SU-DHL-6 (cell line): ENCODE results near the gene KCTD11.

Experiments used
- H2AFZ ChIP-seq: fragments of 200-600 bp; sonication (generic); 2 replicates; pipeline ENCODE4 v1.6.1; 2014; ENCODE audit warnings: low read depth, mild to moderate bottlenecking, moderate library complexity, mixed read lengths, antibody characterized with exemption, low read length; ENCODE audit not compliant: severe bottlenecking
- H3F3A ChIP-seq: fragments of 200-600 bp; shearing (Covaris generic); 2 replicates; pipeline ENCODE4 v1.6.0; 2016; ENCODE audit warnings: antibody characterized with exemption, mild to moderate bottlenecking; ENCODE audit not compliant: insufficient read depth
- H3K27ac ChIP-seq: fragments of 200-600 bp; sonication (generic); 2 replicates; pipeline ENCODE4 v1.5.1; 2016; ENCODE audit warnings: low read depth, mild to moderate bottlenecking, low read length, moderate library complexity, mixed read lengths
- H3K27me3 ChIP-seq: fragments of 200-600 bp; sonication (generic), shearing (Covaris generic); 2 replicates; pipeline ENCODE4 v1.6.0; 2014; ENCODE audit warnings: mild to moderate bottlenecking, low read length
- H3K36me3 ChIP-seq: fragments of 200-600 bp; sonication (generic); 2 replicates; pipeline ENCODE4 v1.6.1; 2014; ENCODE audit warnings: mild to moderate bottlenecking, low read length, mixed read lengths
- H3K4me2 ChIP-seq: fragments of 300-600, 200-600 bp; shearing (Covaris generic), sonication (generic); 2 replicates; pipeline ENCODE4 v1.6.0; 2014; ENCODE audit warnings: low read length, low read depth, mild to moderate bottlenecking; ENCODE audit not compliant: poor library complexity, severe bottlenecking
- H3K4me3 ChIP-seq: fragments of 200-600 bp; sonication (generic); 2 replicates; pipeline ENCODE4 v1.5.1; 2014; ENCODE audit warnings: antibody characterized with exemption, low read length, mild to moderate bottlenecking, mixed read lengths; ENCODE audit not compliant: insufficient read depth, poor library complexity, severe bottlenecking
- H3K79me2 ChIP-seq: fragments of 200-600 bp; sonication (generic); 2 replicates; pipeline ENCODE4 v1.6.1; 2014; ENCODE audit warnings: mild to moderate bottlenecking, low read length, moderate library complexity; ENCODE audit not compliant: insufficient read depth
- H3K9ac ChIP-seq: fragments of 200-600 bp; sonication (generic); 2 replicates; pipeline ENCODE4 v1.7.0; 2014; ENCODE audit warnings: mild to moderate bottlenecking, low read length
- H3K9me2 ChIP-seq: fragments of 200-600 bp; sonication (generic); replicated peaks from 2 replicates; pipeline ENCODE4 v1.6.1; 2014; ENCODE audit warnings: low read length; ENCODE audit not compliant: insufficient read depth
- H3K9me3 ChIP-seq: fragments of 200-600 bp; sonication (generic); 2 replicates; pipeline ENCODE4 v1.6.1; 2014; ENCODE audit warnings: low read length, mixed read lengths; ENCODE audit not compliant: insufficient read depth
- H4K20me1 ChIP-seq: fragments of 200-600 bp; sonication (generic); 2 replicates; pipeline ENCODE4 v1.6.1; 2014; ENCODE audit warnings: low read depth, mild to moderate bottlenecking, antibody characterized with exemption, low read length, moderate library complexity, mixed read lengths
- EZH2phosphoT487 ChIP-seq: fragments of 200-600 bp; sonication (generic), shearing (Covaris generic); conservative IDR thresholded peaks from 2 replicates; pipeline ENCODE4 v1.6.1; 2018; ENCODE audit warnings: mild to moderate bottlenecking, antibody characterized with exemption, low read length, moderate library complexity, mixed read lengths
- TF ChIP-seq, protein P1 (sequence below): fragments of 200-600 bp; sonication (generic); IDR thresholded peaks from one replicate; pipeline ENCODE4 v1.5.1; 2017; ENCODE audit warnings: antibody characterized with exemption, mild to moderate bottlenecking, low read length, moderate library complexity; ENCODE audit not compliant: insufficient read depth, poor library complexity, severe bottlenecking

KCTD11 gene

GRCh38 chr17:7355053-7355452, 3.1 kb downstream of the KCTD11 start, which contains the start of gene TMEM95:
Gene TMEM95, plus strand, starts transcription at chr17:7355156. Its CDS starts 49 bp downstream, at chr17:7355205.
- H3K27me3 ChIP-seq = no peaks in the 10 kb centered on the region
- H2AFZ ChIP-seq = no peak within 1 kb of the TSS
- TF ChIP-seq, protein P1, sequence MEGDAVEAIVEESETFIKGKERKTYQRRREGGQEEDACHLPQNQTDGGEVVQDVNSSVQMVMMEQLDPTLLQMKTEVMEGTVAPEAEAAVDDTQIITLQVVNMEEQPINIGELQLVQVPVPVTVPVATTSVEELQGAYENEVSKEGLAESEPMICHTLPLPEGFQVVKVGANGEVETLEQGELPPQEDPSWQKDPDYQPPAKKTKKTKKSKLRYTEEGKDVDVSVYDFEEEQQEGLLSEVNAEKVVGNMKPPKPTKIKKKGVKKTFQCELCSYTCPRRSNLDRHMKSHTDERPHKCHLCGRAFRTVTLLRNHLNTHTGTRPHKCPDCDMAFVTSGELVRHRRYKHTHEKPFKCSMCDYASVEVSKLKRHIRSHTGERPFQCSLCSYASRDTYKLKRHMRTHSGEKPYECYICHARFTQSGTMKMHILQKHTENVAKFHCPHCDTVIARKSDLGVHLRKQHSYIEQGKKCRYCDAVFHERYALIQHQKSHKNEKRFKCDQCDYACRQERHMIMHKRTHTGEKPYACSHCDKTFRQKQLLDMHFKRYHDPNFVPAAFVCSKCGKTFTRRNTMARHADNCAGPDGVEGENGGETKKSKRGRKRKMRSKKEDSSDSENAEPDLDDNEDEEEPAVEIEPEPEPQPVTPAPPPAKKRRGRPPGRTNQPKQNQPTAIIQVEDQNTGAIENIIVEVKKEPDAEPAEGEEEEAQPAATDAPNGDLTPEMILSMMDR = no peak
- TF ChIP-seq EZH2phosphoT487 = no peak
- H4K20me1 ChIP-seq = no peaks in the 10 kb centered on the region
- no peak within 1 kb of the TSS for H3K9ac ChIP-seq
- H3F3A ChIP-seq = peaks cover 7% of the 10 kb centered on the region; the same call in 1 of the 2 replicates
- no peaks in the 10 kb centered on the region for H3K36me3 ChIP-seq
- no peaks in the 10 kb centered on the region for H3K9me3 ChIP-seq
- H3K27ac ChIP-seq = no peak within 1 kb of the TSS
- H3K79me2 ChIP-seq = no peaks in the 10 kb centered on the region
- no peak within 1 kb of the TSS for H3K4me2 ChIP-seq
- H3K9me2 ChIP-seq = no peaks in the 10 kb centered on the region
- H3K4me3 ChIP-seq = no peak within 1 kb of the TSS

- Histone ChIP-seq H3K27ac (no peak overlapping the region), H3K4me2 (no peak overlapping the region)
Measured at GRCh38 chr17:7355573-7355972, 3.6 kb downstream of the KCTD11 start.

DNA sequence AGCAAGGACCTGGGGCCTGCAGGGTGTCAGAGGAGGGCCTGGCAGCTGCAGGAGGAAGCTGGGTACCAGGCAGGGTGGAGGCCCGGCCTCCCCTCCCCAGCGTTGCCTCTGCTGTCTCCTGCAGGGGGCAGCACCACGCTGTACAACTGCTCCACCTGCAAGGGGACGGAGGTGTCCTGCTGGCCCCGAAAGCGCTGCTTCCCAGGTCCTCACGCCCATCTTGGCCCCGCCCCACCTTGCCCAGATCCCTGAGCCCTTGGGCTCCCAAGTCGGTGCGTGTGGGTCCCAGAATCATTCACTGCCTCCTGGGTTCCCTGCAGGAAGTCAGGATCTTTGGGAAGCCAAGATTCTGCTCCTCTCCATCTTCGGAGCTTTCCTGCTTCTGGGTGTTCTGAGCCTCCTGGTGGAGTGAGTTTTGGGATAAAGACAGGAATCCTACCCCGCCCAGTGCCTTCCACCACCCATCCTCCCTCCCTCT, 4.1 kb downstream of the KCTD11 start:
- Histone ChIP-seq H2AFZ (no peak overlapping the region), H3K4me2 (no peak overlapping the region), H3K27me3 (no peaks in the 10 kb centered on the region)

More at GRCh38 chr17:7355573-7355972, 3.6 kb downstream of the KCTD11 start:
- Histone ChIP-seq H3K79me2 (no peaks in the 10 kb centered on the region), H3K4me3 (no peak overlapping the region), H3K36me3 (no peaks in the 10 kb centered on the region), H3K9me2 (no peaks in the 10 kb centered on the region), H2AFZ (no peak overlapping the region), H3K9ac (no peak overlapping the region), H4K20me1 (no peaks in the 10 kb centered on the region), H3K9me3 (no peaks in the 10 kb centered on the region), H3K27me3 (no peaks in the 10 kb centered on the region), H3F3A (peaks cover 7% of the 10 kb centered on the region; the same call in 1 of the 2 replicates)
- no peak for TF ChIP-seq EZH2phosphoT487
- TF ChIP-seq, protein P1 = no peak

More for the DNA sequence above, 4.1 kb downstream of the KCTD11 start:
- H3K4me3 ChIP-seq = no peak overlapping the region
- H3K79me2 ChIP-seq = no peaks in the 10 kb centered on the region
- no peaks in the 10 kb centered on the region for H4K20me1 ChIP-seq
- H3K27ac ChIP-seq = no peak overlapping the region
- H3K9ac ChIP-seq = no peak overlapping the region
- H3K36me3 ChIP-seq = no peaks in the 10 kb centered on the region
- peaks cover 3% of the 10 kb centered on the region; the same call in 1 of the 2 replicates for H3F3A ChIP-seq
- H3K9me3 ChIP-seq = no peaks in the 10 kb centered on the region
- no peak for TF ChIP-seq EZH2phosphoT487
- TF ChIP-seq, protein P1 = peak; percentile 68
- no peaks in the 10 kb centered on the region for H3K9me2 ChIP-seq
